ENCODE results near the gene ZNF410. TPM values are rescaled to one million over a fixed set of nuclear protein-coding genes. Genes with fewer than 3 reads are reported as not detected.

Gene ZNF410
- total and polyA plus RNA-seq, 9 donors = 37.0 to 71.4 (median 54.4) TPM

- no peak for DNase-seq
- Histone ChIP-seq H3K27ac (no peak overlapping the region), H3K36me3 (no peaks in the 10 kb centered on the region), H3K4me1 (ENCODE audit: insufficient read depth) (peaks cover 1% of the 10 kb centered on the region), H3K27me3 (no peaks in the 10 kb centered on the region), H3K9me3 (no peaks in the 10 kb centered on the region), H3K4me3 (no peak overlapping the region)
- TF ChIP-seq EP300 (IDR thresholded peaks at IDR 0.05) (no peak), POLR2A (IDR thresholded peaks at IDR 0.05) (no peak)
- TF ChIP-seq, protein P1, sequence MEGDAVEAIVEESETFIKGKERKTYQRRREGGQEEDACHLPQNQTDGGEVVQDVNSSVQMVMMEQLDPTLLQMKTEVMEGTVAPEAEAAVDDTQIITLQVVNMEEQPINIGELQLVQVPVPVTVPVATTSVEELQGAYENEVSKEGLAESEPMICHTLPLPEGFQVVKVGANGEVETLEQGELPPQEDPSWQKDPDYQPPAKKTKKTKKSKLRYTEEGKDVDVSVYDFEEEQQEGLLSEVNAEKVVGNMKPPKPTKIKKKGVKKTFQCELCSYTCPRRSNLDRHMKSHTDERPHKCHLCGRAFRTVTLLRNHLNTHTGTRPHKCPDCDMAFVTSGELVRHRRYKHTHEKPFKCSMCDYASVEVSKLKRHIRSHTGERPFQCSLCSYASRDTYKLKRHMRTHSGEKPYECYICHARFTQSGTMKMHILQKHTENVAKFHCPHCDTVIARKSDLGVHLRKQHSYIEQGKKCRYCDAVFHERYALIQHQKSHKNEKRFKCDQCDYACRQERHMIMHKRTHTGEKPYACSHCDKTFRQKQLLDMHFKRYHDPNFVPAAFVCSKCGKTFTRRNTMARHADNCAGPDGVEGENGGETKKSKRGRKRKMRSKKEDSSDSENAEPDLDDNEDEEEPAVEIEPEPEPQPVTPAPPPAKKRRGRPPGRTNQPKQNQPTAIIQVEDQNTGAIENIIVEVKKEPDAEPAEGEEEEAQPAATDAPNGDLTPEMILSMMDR (IDR thresholded peaks at IDR 0.05) = no peak
- intact Hi-C loops (cut with DNase I) = no loop called here
- WGBS, 3 donors = 87 to 90% (median 90%) methylated on average over 17 of the region's 17 CpGs
These were observed 57.9 kb downstream of the ZNF410 start for GRCh38 chr14:73944432-73945158.

- no peaks in the 10 kb centered on the region for H3K36me3 ChIP-seq
- intact Hi-C loops (cut with DNase I) = no loop called here
- H3K4me3 ChIP-seq = no peak overlapping the region
- no peak for DNase-seq
- peaks cover 1% of the 10 kb centered on the region for H3K4me1 ChIP-seq (ENCODE audit: insufficient read depth)
- no peak overlapping the region for H3K27ac ChIP-seq
- TF ChIP-seq, protein P1 (IDR thresholded peaks at IDR 0.05) = no peak
- 61 to 70% (median 70%) methylated on average over 4 of the region's 4 CpGs for WGBS, 3 donors
- H3K9me3 ChIP-seq = no peaks in the 10 kb centered on the region
- no peaks in the 10 kb centered on the region for H3K27me3 ChIP-seq
These were observed 58.6 kb downstream of the ZNF410 start for GRCh38 chr14:73945159-73945670.

GRCh38 chr14:73949752-73950734, 63.4 kb downstream of the ZNF410 start, which contains the start of the genes COQ6 and FAM161B:
Gene COQ6 (plus strand): TSS chr14:73950302. CDS start chr14:73950333, 31 bp downstream.
Gene FAM161B (minus strand): TSS chr14:73950094. CDS start chr14:73950026, 68 bp downstream.
- intact Hi-C loops (cut with DNase I) = loop anchor here in 1 of 4 donors (2.0 kb wide), 1 partner anchor 63 kb away; the partner anchor contains the start of gene ZNF410
- peak within 1 kb of the TSS; percentile 71 for H3K4me3 ChIP-seq
- H3K4me1 ChIP-seq (ENCODE audit: insufficient read depth) = peaks cover 4% of the 10 kb centered on the region
- H3K27me3 ChIP-seq = no peaks in the 10 kb centered on the region
- no peaks in the 10 kb centered on the region for H3K36me3 ChIP-seq
- DNase-seq = peak; percentile 90 to 95 (median 92)
- 0 to 1% (median 0%) methylated on average over 64 to 70 of the region's 70 CpGs for WGBS, 3 donors
- TF ChIP-seq EP300 (IDR thresholded peaks at IDR 0.05) (no peak), POLR2A (IDR thresholded peaks at IDR 0.05) (peak; percentile 84)
- TF ChIP-seq, protein P1 (IDR thresholded peaks at IDR 0.05) = peak; percentile 28 to 60 (median 57)
- peak within 1 kb of the TSS; percentile 70 to 96 for H3K27ac ChIP-seq
- no peaks in the 10 kb centered on the region for H3K9me3 ChIP-seq

DNA sequence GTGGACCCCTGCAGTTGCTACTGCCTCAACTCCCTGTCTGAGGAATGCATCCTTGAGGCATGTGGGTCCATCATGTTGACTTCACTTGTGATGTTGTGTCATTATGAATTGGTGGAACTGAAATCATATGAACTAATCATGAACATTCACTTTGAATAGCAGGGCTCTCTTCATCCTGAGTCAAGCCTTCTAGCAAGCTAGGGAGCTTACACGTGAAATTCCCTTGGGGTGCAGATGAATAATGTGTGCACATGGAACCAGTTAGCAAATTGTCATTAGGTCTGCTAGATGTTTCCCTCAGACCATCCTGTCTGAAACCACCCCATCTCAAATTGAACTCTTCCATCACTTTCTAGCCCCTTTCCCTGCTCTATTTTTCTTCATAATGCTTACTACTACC, 67.1 kb downstream of the ZNF410 start:
- TF ChIP-seq, protein P1 (IDR thresholded peaks at IDR 0.05) = no peak
- TF ChIP-seq EP300 (IDR thresholded peaks at IDR 0.05) (no peak), POLR2A (IDR thresholded peaks at IDR 0.05) (no peak)
- intact Hi-C loops (cut with DNase I) = no loop called here
- Histone ChIP-seq H3K4me3 (no peak overlapping the region), H3K36me3 (no peaks in the 10 kb centered on the region), H3K4me1 (ENCODE audit: insufficient read depth) (peaks cover 2% of the 10 kb centered on the region), H3K27me3 (no peaks in the 10 kb centered on the region), H3K27ac (no peak overlapping the region), H3K9me3 (no peaks in the 10 kb centered on the region)
- DNase-seq = no peak
- 73 to 78% (median 75%) methylated on average over 1 of the region's 1 CpG for WGBS, 3 donors

All from ovary (tissue), 9 donors.